K562 (cell line): ENCODE measurements around the gene SMAP2. TPM values are rescaled to one million over a fixed set of nuclear protein-coding genes. Genes with fewer than 3 reads are reported as not detected.

Experiments used
- ATAC-seq: fragments of 200-7000 bp; cut with Tn5 transposase; 3 replicates; pipeline ENCODE4 v1.9.1; 2020; ENCODE audit warnings: moderate library complexity
- BruUV-seq: library from RNA; stranded (reverse); fragments of 400-500 nt; replicated peaks from 2 replicates; lab custom pipeline; 2021; lab: Mats Ljungman, UMichigan
- CTCF ChIA-PET: fragments of 300-600 bp; formaldehyde crosslinking; extraction: SDS; loops from one replicate; lab custom pipeline; 2021; ENCODE audit warnings: low intra/inter-chr PET ratio; lab: Yijun Ruan, JAX
- POLR2A ChIA-PET: fragments of 300-600, 350-650 bp; sonication (Branson Sonifier 250); formaldehyde crosslinking; extraction: SDS; loops from one replicate; lab custom pipeline; 2021; ENCODE audit warnings: antibody characterized with exemption, inconsistent platforms; lab: Yijun Ruan, JAX
- DNase-seq, 4 experiments: peaks; one replicate each; pipeline versions ENCODE4 v3.0.0 to v3.0.0-alpha.2; 2011 to 2018; ENCODE audit warnings: low spot score in 3 of 4, mixed read lengths in 3 of 4; ENCODE audit errors: extremely low read depth in 1 of 4
- FAIRE-seq: peaks from 2 replicates; lab custom pipeline; 2011; peaks lifted over from hg19 to GRCh38; lab: Jason Lieb, UNC
- H2AFZ ChIP-seq: 2 replicates; pipeline ENCODE4 v1.6.0; 2011; ENCODE audit warnings: low read depth, low read length, control low read depth, inconsistent platforms
- H3K27ac ChIP-seq: fragments of 200-600 bp; 3 replicates; pipeline ENCODE4 v1.8.0; 2011; ENCODE audit warnings: low read depth, mild to moderate bottlenecking, control low read depth, inconsistent platforms, low read length, moderate library complexity, mixed read lengths; ENCODE audit errors: extremely low read depth
- H3K27me3 ChIP-seq, 2 experiments: fragments of 300-600 bp in 1 of 2; 2 replicates in 1 of 2; 3 replicates in 1 of 2; pipeline versions ENCODE4 v1.6.0 to v1.8.0; 2011; ENCODE audit warnings: inconsistent platforms in 2 of 2, low read length in 2 of 2, mild to moderate bottlenecking in 1 of 2, mixed read lengths in 1 of 2, moderate library complexity in 1 of 2; ENCODE audit not compliant: control insufficient read depth in 2 of 2, insufficient read depth in 2 of 2
- H3K36me3 ChIP-seq: fragments of 300-600 bp; 3 replicates; pipeline ENCODE4 v1.8.0; 2011; ENCODE audit warnings: mild to moderate bottlenecking, low read length, inconsistent platforms; ENCODE audit not compliant: control insufficient read depth, insufficient read depth
- H3K4me1 ChIP-seq, 2 experiments: fragments of 200-600 bp in 1 of 2; replicated peaks in 1 of 2; 2 replicates in 1 of 2; 3 replicates in 1 of 2; pipeline versions ENCODE4 v1.5.1 to v1.8.0; 2011; ENCODE audit warnings: inconsistent platforms in 2 of 2, low read length in 2 of 2, mild to moderate bottlenecking in 1 of 2, mixed read lengths in 1 of 2, moderate library complexity in 1 of 2; ENCODE audit not compliant: control insufficient read depth in 2 of 2, insufficient read depth in 2 of 2
- H3K4me2 ChIP-seq: 2 replicates; pipeline ENCODE4 v1.6.1; 2011; ENCODE audit warnings: low read length, control low read depth, inconsistent platforms, mixed read lengths; ENCODE audit not compliant: insufficient read depth
- H3K4me3 ChIP-seq: fragments of 200-600 bp; sonication (generic), shearing (Covaris generic); 2 replicates; pipeline ENCODE4 v1.5.1; 2016; ENCODE audit warnings: control low read depth, inconsistent platforms
- H3K79me2 ChIP-seq: fragments of 200-600 bp; 3 replicates; pipeline ENCODE4 v1.8.0; 2011; ENCODE audit warnings: low read length, inconsistent platforms; ENCODE audit not compliant: control insufficient read depth, insufficient read depth
- H3K9ac ChIP-seq, 2 experiments: 2 replicates each; pipeline versions ENCODE4 v1.6.0 to v1.6.1; 2011; ENCODE audit warnings: low read depth in 2 of 2, low read length in 2 of 2, control low read depth in 1 of 2, inconsistent platforms in 1 of 2, mild to moderate bottlenecking in 1 of 2, mixed read lengths in 1 of 2; ENCODE audit not compliant: insufficient read depth in 1 of 2
- H3K9me1 ChIP-seq: one replicate; pipeline ENCODE4 v1.6.0; 2011; ENCODE audit warnings: inconsistent platforms, mild to moderate bottlenecking, low read length, moderate library complexity; ENCODE audit not compliant: control insufficient read depth, insufficient read depth
- H3K9me3 ChIP-seq: replicated peaks from 2 replicates; pipeline ENCODE4 v1.5.1; 2011; ENCODE audit warnings: low read depth, low read length, inconsistent platforms; ENCODE audit not compliant: control insufficient read depth, insufficient read depth
- H4K20me1 ChIP-seq: replicated peaks from 2 replicates; pipeline ENCODE4 v1.6.1; 2011; ENCODE audit warnings: low read length, inconsistent platforms, mixed read lengths; ENCODE audit not compliant: control insufficient read depth, insufficient read depth
- C11orf30 ChIP-seq: fragments of 450-650 bp; IDR thresholded peaks from 2 replicates; pipeline ENCODE4 v1.6.1; 2016; ENCODE audit warnings: low read depth, mild to moderate bottlenecking
- DPF2 ChIP-seq: fragments of 450-650 bp; IDR thresholded peaks from 2 replicates; pipeline ENCODE4 v1.6.1; 2016
- IFI16 ChIP-seq: fragments of 250-450 bp; sonication (Bioruptor Pico); IDR thresholded peaks from 2 replicates; pipeline ENCODE4 v2.1.2; 2022; ENCODE audit warnings: mild to moderate bottlenecking, inconsistent platforms
- RNF219 ChIP-seq: fragments of 250-450 bp; sonication (Bioruptor Pico); IDR thresholded peaks from 2 replicates; pipeline ENCODE4 v1.5.0; 2022; ENCODE audit warnings: mild to moderate bottlenecking
- ZNF316 ChIP-seq: fragments of 450-650 bp; IDR thresholded peaks from 2 replicates; pipeline ENCODE4 v1.6.1; 2016
- ZNF586 ChIP-seq: fragments of 450-650 bp; formaldehyde crosslinking; conservative IDR thresholded peaks from 2 replicates; pipeline ENCODE4 v1.4.0; 2020; ENCODE audit warnings: mild to moderate bottlenecking, moderate library complexity
- ZNF695 ChIP-seq: fragments of 450-650 bp; formaldehyde crosslinking; IDR thresholded peaks from 2 replicates; pipeline ENCODE4 v1.4.0; 2020; ENCODE audit warnings: mild to moderate bottlenecking, moderate library complexity
- WGBS: fragments of 100-300 bp; shearing (Covaris generic); methylation state at CpG from one replicate; pipeline ENCODE4 v1.1.6; 2016; ENCODE audit warnings: low coverage, mixed read lengths; ENCODE audit not compliant: insufficient coverage; ENCODE audit errors: missing lambda C conversion rate; 5-methylcytosine and 5-hydroxymethylcytosine counted together
- in situ Hi-C: fragments of 300-500 bp; cut with MboI; formaldehyde crosslinking; loops from 4 replicates; pipeline ENCODE4 v1.15.0; 2018; ENCODE audit warnings: inconsistent platforms, mixed read lengths
- intact Hi-C: fragments of 100-400 bp; cut with micrococcal nuclease; formaldehyde crosslinking; loops from 2 replicates; pipeline ENCODE4 v1.14.2; 2022
- polyA plus RNA-seq, 8 experiments: library from polyadenylated mRNA; depleted of rRNA in 4 of 8; stranded (reverse) in 5 of 8; unstranded in 3 of 8; fragments of >200 nt; fragmentation: Nextera tagmentation in 2 of 8; fragmentation: Illumina TruSeq in 1 of 8; extraction: Ambion mirVana in 2 of 8; extraction: Trizol in 1 of 8; gene quantifications; 2 replicates each; pipeline versions ENCODE4 v1.2.1 to v1.2.3, GENCODE V29; 2011 to 2014; ENCODE audit warnings: inconsistent platforms in 1 of 8, missing spikeins in 1 of 8
- total RNA-seq, 7 experiments: library from RNA; depleted of rRNA in 6 of 7; stranded (reverse); fragments of >200 nt in 6 of 7; fragmentation: Illumina TruSeq in 2 of 7; extraction: Trizol in 2 of 7; gene quantifications; 2 replicates each; pipeline versions ENCODE4 v1.2.1 to v1.2.3, GENCODE V29; 2011 to 2021; ENCODE audit warnings: low replicate concordance in 1 of 7

SMAP2 gene
- total and polyA plus RNA-seq, 9 of the 15 experiments (the other 6 are each of a cell fraction or from before 2014, with no cell fraction given), result 38.7 to 212 (median 94.1) TPM

- intact Hi-C loops (loop anchor here (2.0 kb wide), 3 partner anchors 67 to 261 kb away; no protein-coding TSS in a partner anchor), in situ Hi-C loops (loop anchor here (5.0 kb wide), 2 partner anchors 254 to 324 kb away; no protein-coding TSS in a partner anchor)
- peaks cover 4 to 15% of the 10 kb centered on the region in 2 experiments; a peak in 4 of 5 replicates for H3K4me1 ChIP-seq
- no peaks in the 10 kb centered on the region for H3K9me1 ChIP-seq
- POLR2A ChIA-PET, result interaction anchor here (1.1 kb wide), 1 partner anchor 66 kb away, joined by 3 read pairs; no protein-coding TSS in a partner anchor
- H3K4me2 ChIP-seq, result no peak overlapping the region
- H4K20me1 ChIP-seq, result no peaks in the 10 kb centered on the region
- peaks cover 93% of the 10 kb centered on the region for H3K79me2 ChIP-seq
- CTCF ChIA-PET, result interaction anchor here (1.9 to 5.1 kb wide), 4 partner anchors 90 to 327 kb away, joined by 8 to 43 read pairs (median 12); no protein-coding TSS in a partner anchor
- TF ChIP-seq ZNF695 (CRISPR knock-in tag), result no peak
- TF ChIP-seq ZNF586, result no peak
- TF ChIP-seq DPF2, result no peak
- H3K36me3 ChIP-seq, result peaks cover 63% of the 10 kb centered on the region
- no peak for ATAC-seq
- H3K27me3 ChIP-seq, result no peaks in the 10 kb centered on the region
- 76% methylated on average over 4 of the region's 4 CpGs for WGBS
- no peak for FAIRE-seq
- no peak overlapping the region for H3K4me3 ChIP-seq
- no peak overlapping the region for H2AFZ ChIP-seq
- H3K27ac ChIP-seq, result no peak overlapping the region
- no peak overlapping the region for H3K9ac ChIP-seq
- no TSS peak for BruUV-seq
- no peak for DNase-seq
- no peaks in the 10 kb centered on the region for H3K9me3 ChIP-seq
These were observed 32.3 kb downstream of the SMAP2 start for GRCh38 chr1:40405812-40406211.

GRCh38 chr1:40407453-40407852, 33.9 kb downstream of the SMAP2 start:
- Histone ChIP-seq H4K20me1 (no peaks in the 10 kb centered on the region), H3K9me3 (no peaks in the 10 kb centered on the region), H3K9me1 (no peaks in the 10 kb centered on the region), H3K27ac (no peak overlapping the region), H3K4me2 (no peak overlapping the region), H3K9ac (no peak overlapping the region), H3K79me2 (peaks cover 79% of the 10 kb centered on the region), H3K27me3 (no peaks in the 10 kb centered on the region), H3K4me1 (peaks cover 0 to 8% of the 10 kb centered on the region in 2 experiments; a peak in 1 of 5 replicates), H3K36me3 (peaks cover 71% of the 10 kb centered on the region), H2AFZ (no peak overlapping the region), H3K4me3 (no peak overlapping the region)
- TF ChIP-seq C11orf30 (peak; percentile 75), ZNF316 (peak; percentile 88), RNF219 (CRISPR knock-in tag) (no peak), IFI16 (CRISPR knock-in tag) (no peak)
- DNase-seq, result no peak
- ATAC-seq, result no peak
- ChIA-PET POLR2A (interaction anchor here (0.9 to 1.6 kb wide), 3 partner anchors 9 to 34 kb away, joined by 3 to 4 read pairs (median 3); partner anchors contain the start of gene SMAP2), CTCF (interaction anchor here (0.7 kb wide), 1 partner anchor 63 kb away, joined by 3 read pairs; no protein-coding TSS in a partner anchor)
- BruUV-seq, result no TSS peak
- FAIRE-seq, result no peak
- in situ Hi-C loops (loop anchor here (5.0 kb wide), 2 partner anchors 255 to 325 kb away; no protein-coding TSS in a partner anchor), intact Hi-C loops (no loop called here)
